ENCODE results near the gene UROD. TPM values are rescaled to one million over a fixed set of nuclear protein-coding genes. Genes with fewer than 3 reads are reported as not detected.

Gene UROD
- total RNA-seq, 1 experiment from 2014 or later, result 85.8 TPM

GRCh38 chr1:45038661-45039364 lies 26.8 kb downstream of the UROD start:
- no peaks in the 10 kb centered on the region for H3K9me3 ChIP-seq (ENCODE audit: low read depth, low read length, poor library complexity, severe bottlenecking)
- BruUV-seq (replicated peaks), result no TSS peak
- no peaks in the 10 kb centered on the region for H3K36me3 ChIP-seq (ENCODE audit: insufficient read depth, low read length, poor library complexity, severe bottlenecking)
- H3K27ac ChIP-seq (ENCODE audit: low read depth, low read length, poor library complexity, severe bottlenecking), result no peak overlapping the region
- intact Hi-C loops (cut with micrococcal nuclease; ENCODE audit: unreplicated experiment), result no loop called here
- no peaks in the 10 kb centered on the region for H3K27me3 ChIP-seq (replicated peaks; ENCODE audit: insufficient read depth, low read depth, low read length, poor library complexity)
- no peak for DNase-seq (ENCODE audit: low spot score)
- no peak for TF ChIP-seq CTCF (conservative IDR thresholded peaks at IDR 0.05; ENCODE audit: low read depth, low read length)
- H3K4me3 ChIP-seq (ENCODE audit: low read depth, low read length, poor library complexity, severe bottlenecking), result no peak overlapping the region
- ChIA-PET POLR2A (ENCODE audit: low non-redundant PET) (no interaction called here), CTCF (no interaction called here)
- no peaks in the 10 kb centered on the region for H3K4me1 ChIP-seq (ENCODE audit: insufficient read depth, low read length, poor library complexity, severe bottlenecking)

GRCh38 chr1:45040297-45040696 lies 28.2 kb downstream of the UROD start:
- H3K9me3 ChIP-seq (ENCODE audit: low read depth, low read length, poor library complexity, severe bottlenecking), result no peaks in the 10 kb centered on the region
- TF ChIP-seq EZH2 (IDR thresholded peaks at IDR 0.05; ENCODE audit: borderline replicate concordance, low read depth, low read length, poor library complexity, severe bottlenecking), result no peak
- TF ChIP-seq CTCF (conservative IDR thresholded peaks at IDR 0.05; ENCODE audit: low read depth, low read length), result no peak
- H3K36me3 ChIP-seq (ENCODE audit: insufficient read depth, low read length, poor library complexity, severe bottlenecking), result no peaks in the 10 kb centered on the region
- intact Hi-C loops (cut with micrococcal nuclease; ENCODE audit: unreplicated experiment), result no loop called here
- no peaks in the 10 kb centered on the region for H3K27me3 ChIP-seq (replicated peaks; ENCODE audit: insufficient read depth, low read depth, low read length, poor library complexity)
- POLR2A ChIA-PET (ENCODE audit: low non-redundant PET), result no interaction called here
- H3K4me1 ChIP-seq (ENCODE audit: insufficient read depth, low read length, poor library complexity, severe bottlenecking), result no peaks in the 10 kb centered on the region
- H3K27ac ChIP-seq (ENCODE audit: low read depth, low read length, poor library complexity, severe bottlenecking), result no peak overlapping the region
- no peak overlapping the region for H3K4me3 ChIP-seq (ENCODE audit: low read depth, low read length, poor library complexity, severe bottlenecking)
- CTCF ChIA-PET, result no interaction called here
- no TSS peak for BruUV-seq (replicated peaks)
- DNase-seq (ENCODE audit: low spot score), result no peak

GRCh38 chr1:45043094-45043493 lies 31.0 kb downstream of the UROD start:
- H3K36me3 ChIP-seq (ENCODE audit: insufficient read depth, low read length, poor library complexity, severe bottlenecking), result no peaks in the 10 kb centered on the region
- no TSS peak for BruUV-seq (replicated peaks)
- no peaks in the 10 kb centered on the region for H3K27me3 ChIP-seq (replicated peaks; ENCODE audit: insufficient read depth, low read depth, low read length, poor library complexity)
- no peak overlapping the region for H3K27ac ChIP-seq (ENCODE audit: low read depth, low read length, poor library complexity, severe bottlenecking)
- ChIA-PET CTCF (no interaction called here), POLR2A (ENCODE audit: low non-redundant PET) (no interaction called here)
- no peak overlapping the region for H3K4me3 ChIP-seq (ENCODE audit: low read depth, low read length, poor library complexity, severe bottlenecking)
- TF ChIP-seq CTCF (conservative IDR thresholded peaks at IDR 0.05; ENCODE audit: low read depth, low read length) (no peak), EZH2 (IDR thresholded peaks at IDR 0.05; ENCODE audit: borderline replicate concordance, low read depth, low read length, poor library complexity, severe bottlenecking) (no peak)
- intact Hi-C loops (cut with micrococcal nuclease; ENCODE audit: unreplicated experiment), result no loop called here
- H3K9me3 ChIP-seq (ENCODE audit: low read depth, low read length, poor library complexity, severe bottlenecking), result no peaks in the 10 kb centered on the region
- no peak for DNase-seq (ENCODE audit: low spot score)
- no peaks in the 10 kb centered on the region for H3K4me1 ChIP-seq (ENCODE audit: insufficient read depth, low read length, poor library complexity, severe bottlenecking)

Data from A673 (cell line).